Body of pancreas (tissue), 4 donors: Measurements from ENCODE around the gene KCNA10. TPM values are rescaled to one million over a fixed set of nuclear protein-coding genes. Genes with fewer than 3 reads are reported as not detected.

Experiments used
- ATAC-seq: fragments of 150-250 bp; one replicate; pipeline ENCODE4 v1.9.1; 2016
- DNase-seq, 4 donors: peaks; one replicate each; pipeline ENCODE4 v3.0.0-alpha.2; 2019
- H3K27ac ChIP-seq, 4 donors: fragments of 200-600 bp; sonication (generic); 1 replicate in 3 of 4; 2 replicates in 1 of 4; pipeline versions ENCODE4 v1.5.1 to v1.6.1; 2016 to 2019; ENCODE audit warnings: mild to moderate bottlenecking in 1 of 4, mixed read lengths in 1 of 4, moderate library complexity in 1 of 4
- H3K27me3 ChIP-seq, 2 donors: fragments of 200-600 bp; sonication (generic); one replicate each; pipeline ENCODE4 v1.6.0; 2016; ENCODE audit warnings: mild to moderate bottlenecking in 1 of 2
- H3K36me3 ChIP-seq, 2 donors: fragments of 200-600 bp; sonication (generic); replicated peaks in 1 of 2; 2 replicates each; pipeline ENCODE4 v1.5.1; 2016; ENCODE audit warnings: low read depth in 2 of 2; ENCODE audit not compliant: insufficient read depth in 1 of 2
- H3K4me1 ChIP-seq: fragments of 200-600 bp; sonication (generic); one replicate; pipeline ENCODE4 v1.6.0; 2016
- H3K4me3 ChIP-seq, 2 donors: fragments of 200-600 bp; sonication (generic); 1 replicate in 1 of 2; 2 replicates in 1 of 2; pipeline ENCODE4 v1.5.1; 2016 to 2019
- H3K9me3 ChIP-seq, 3 donors: fragments of 200-600 bp; sonication (generic); 1 replicate in 2 of 3; 2 replicates in 1 of 3; pipeline ENCODE4 v1.5.1; 2016
- CTCF ChIP-seq, 7 experiments: fragments of 450-650 bp in 4 of 7; fragments of 200-600 bp in 3 of 7; sonication (generic) in 3 of 7; IDR thresholded peaks; one replicate each; pipeline ENCODE4 v1.5.1; 2016 to 2019; ENCODE audit warnings: antibody characterized with exemption in 7 of 7
- POLR2A ChIP-seq, 3 donors: fragments of 450-650 bp; IDR thresholded peaks; one replicate each; pipeline ENCODE4 v1.6.1; 2016; ENCODE audit warnings: antibody characterized with exemption in 3 of 3, mild to moderate bottlenecking in 2 of 3
- WGBS, 2 donors: methylation state at CpG; one replicate each; pipeline ENCODE4 v1.1.5; 2017; 5-methylcytosine and 5-hydroxymethylcytosine counted together
- intact Hi-C: fragments of 100-400 bp; cut with DNase I; formaldehyde crosslinking; loops from one replicate; pipeline ENCODE4 v1.15.1; 2023
- total RNA-seq, 2 donors: library from RNA; depleted of rRNA; stranded (reverse); fragments of >200 nt; gene quantifications; one replicate each; pipeline ENCODE4 v1.1.0, GENCODE V29; 2016

The KCNA10 gene
- total RNA-seq, 2 donors from 2014 or later: not detected

- Histone ChIP-seq H3K27me3 (no peaks in the 10 kb centered on the region), H3K9me3 (no peaks in the 10 kb centered on the region), H3K4me1 (peaks cover 8% of the 10 kb centered on the region), H3K27ac (no peak overlapping the region), H3K36me3 (no peaks in the 10 kb centered on the region), H3K4me3 (no peak overlapping the region)
- intact Hi-C loops: loop anchor here (5.0 kb wide), 1 partner anchor 57 kb away; no protein-coding TSS in a partner anchor
- ATAC-seq (peak; percentile 79), DNase-seq (peak; percentile 50 to 65 (median 60))
- TF ChIP-seq POLR2A (IDR thresholded peaks at IDR 0.05) (no peak), CTCF (IDR thresholded peaks at IDR 0.05) (peak; percentile 66 to 79 (median 75))
- 7 to 31% methylated on average over 12 to 53 of the region's 53 CpGs for WGBS, 2 donors
Measured at GRCh38 chr1:110554871-110555801, 36.2 kb upstream of the KCNA10 start.

GRCh38 chr1:110551278-110551809 is 32.4 kb upstream of the KCNA10 start:
- DNase-seq (no peak), ATAC-seq (no peak)
- intact Hi-C loops: no loop called here
- TF ChIP-seq POLR2A (IDR thresholded peaks at IDR 0.05) (no peak), CTCF (IDR thresholded peaks at IDR 0.05) (no peak)
- Histone ChIP-seq H3K9me3 (no peaks in the 10 kb centered on the region), H3K4me1 (peaks cover 8% of the 10 kb centered on the region), H3K36me3 (no peaks in the 10 kb centered on the region), H3K4me3 (no peak overlapping the region), H3K27me3 (no peaks in the 10 kb centered on the region), H3K27ac (no peak overlapping the region)
- WGBS, 2 donors: 60 to 71% methylated on average over 1 of the region's 1 CpG

GRCh38 chr1:110549831-110550230 is 30.9 kb upstream of the KCNA10 start:
- H3K4me1 ChIP-seq: no peaks in the 10 kb centered on the region
- WGBS, 2 donors: 62 to 78% methylated on average over 2 of the region's 2 CpGs
- intact Hi-C loops: no loop called here
- no peak for ATAC-seq
- H3K27me3 ChIP-seq: no peaks in the 10 kb centered on the region
- H3K9me3 ChIP-seq: no peaks in the 10 kb centered on the region
- TF ChIP-seq POLR2A (IDR thresholded peaks at IDR 0.05) (no peak), CTCF (IDR thresholded peaks at IDR 0.05) (no peak)
- H3K4me3 ChIP-seq: no peak overlapping the region
- no peaks in the 10 kb centered on the region for H3K36me3 ChIP-seq
- no peak overlapping the region for H3K27ac ChIP-seq
- no peak for DNase-seq

GRCh38 chr1:110548381-110548780 is 29.4 kb upstream of the KCNA10 start:
- intact Hi-C loops: no loop called here
- no peak overlapping the region for H3K27ac ChIP-seq
- no peak for ATAC-seq
- TF ChIP-seq POLR2A (IDR thresholded peaks at IDR 0.05) (no peak), CTCF (IDR thresholded peaks at IDR 0.05) (peak; percentile 18 to 48 (median 41))
- no peaks in the 10 kb centered on the region for H3K36me3 ChIP-seq
- no peak overlapping the region for H3K4me3 ChIP-seq
- H3K27me3 ChIP-seq: no peaks in the 10 kb centered on the region
- DNase-seq: peak; percentile 16 to 42 (median 32)
- H3K9me3 ChIP-seq: no peaks in the 10 kb centered on the region
- H3K4me1 ChIP-seq: no peaks in the 10 kb centered on the region
- WGBS, 2 donors: 57 to 58% methylated on average over 4 of the region's 4 CpGs
